GM13976 (cell line): Measurements from ENCODE around the gene THAP7.
"Not testable (repeated sequence)": the region's sequence is repeated elsewhere in the genome, so short reads cannot be mapped to it uniquely, and the experiment has no call there.

Source experiments
- DNase-seq: peaks from one replicate; pipeline ENCODE4 v3.0.0; 2012; ENCODE audit warnings: low spot score
- in situ Hi-C: fragments of 300-500 bp; cut with MboI; formaldehyde crosslinking; loops from one replicate; pipeline ENCODE4 v1.12.0; 2022; ENCODE audit warnings: low sequenced_read_pairs, mixed read lengths, inconsistent platforms; ENCODE audit not compliant: unreplicated experiment
- TF ChIP-seq, protein P1 (sequence below): IDR thresholded peaks from 2 replicates; pipeline ENCODE4 v1.5.1; 2012; ENCODE audit warnings: borderline replicate concordance, mild to moderate bottlenecking; ENCODE audit not compliant: insufficient read depth; ENCODE audit errors: extremely low read depth, missing control alignments, control extremely low read depth

THAP7 gene

GRCh38 chr22:21010426-21011113 lies 8.7 kb upstream of the THAP7 start:
- TF ChIP-seq, protein P1, sequence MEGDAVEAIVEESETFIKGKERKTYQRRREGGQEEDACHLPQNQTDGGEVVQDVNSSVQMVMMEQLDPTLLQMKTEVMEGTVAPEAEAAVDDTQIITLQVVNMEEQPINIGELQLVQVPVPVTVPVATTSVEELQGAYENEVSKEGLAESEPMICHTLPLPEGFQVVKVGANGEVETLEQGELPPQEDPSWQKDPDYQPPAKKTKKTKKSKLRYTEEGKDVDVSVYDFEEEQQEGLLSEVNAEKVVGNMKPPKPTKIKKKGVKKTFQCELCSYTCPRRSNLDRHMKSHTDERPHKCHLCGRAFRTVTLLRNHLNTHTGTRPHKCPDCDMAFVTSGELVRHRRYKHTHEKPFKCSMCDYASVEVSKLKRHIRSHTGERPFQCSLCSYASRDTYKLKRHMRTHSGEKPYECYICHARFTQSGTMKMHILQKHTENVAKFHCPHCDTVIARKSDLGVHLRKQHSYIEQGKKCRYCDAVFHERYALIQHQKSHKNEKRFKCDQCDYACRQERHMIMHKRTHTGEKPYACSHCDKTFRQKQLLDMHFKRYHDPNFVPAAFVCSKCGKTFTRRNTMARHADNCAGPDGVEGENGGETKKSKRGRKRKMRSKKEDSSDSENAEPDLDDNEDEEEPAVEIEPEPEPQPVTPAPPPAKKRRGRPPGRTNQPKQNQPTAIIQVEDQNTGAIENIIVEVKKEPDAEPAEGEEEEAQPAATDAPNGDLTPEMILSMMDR: no peak
- in situ Hi-C loops: no loop called here
- no peak for DNase-seq

GRCh38 chr22:21009638-21010425 lies 7.9 kb upstream of the THAP7 start:
- in situ Hi-C loops: no loop called here
- DNase-seq: no peak
- TF ChIP-seq, protein P1: no peak

DNA sequence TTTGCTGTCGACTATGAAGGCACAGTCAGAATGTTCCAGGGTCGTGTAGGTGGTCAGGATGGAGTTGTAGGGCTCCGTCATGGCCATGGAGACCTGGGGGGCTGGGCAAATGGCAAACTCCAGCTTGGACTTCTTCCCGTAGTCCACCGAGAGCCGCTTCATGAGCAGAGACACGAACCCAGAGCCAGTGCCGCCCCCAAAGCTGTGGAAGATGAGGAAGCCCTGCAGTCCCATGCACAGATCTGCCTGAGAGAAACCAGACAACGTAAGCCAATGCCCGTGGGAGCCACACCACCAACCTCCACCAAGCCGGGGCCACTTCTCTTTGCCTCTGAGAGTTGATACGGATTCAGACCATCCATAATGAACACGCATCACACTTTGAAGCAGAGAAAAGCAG lies 7.3 kb upstream of the THAP7 start:
- DNase-seq, in situ Hi-C loops: not testable (repeated sequence)

GRCh38 chr22:21003782-21004181 lies 1.9 kb upstream of the THAP7 start:
- in situ Hi-C loops: no loop called here
- DNase-seq: no peak
- TF ChIP-seq, protein P1: no peak

DNA sequence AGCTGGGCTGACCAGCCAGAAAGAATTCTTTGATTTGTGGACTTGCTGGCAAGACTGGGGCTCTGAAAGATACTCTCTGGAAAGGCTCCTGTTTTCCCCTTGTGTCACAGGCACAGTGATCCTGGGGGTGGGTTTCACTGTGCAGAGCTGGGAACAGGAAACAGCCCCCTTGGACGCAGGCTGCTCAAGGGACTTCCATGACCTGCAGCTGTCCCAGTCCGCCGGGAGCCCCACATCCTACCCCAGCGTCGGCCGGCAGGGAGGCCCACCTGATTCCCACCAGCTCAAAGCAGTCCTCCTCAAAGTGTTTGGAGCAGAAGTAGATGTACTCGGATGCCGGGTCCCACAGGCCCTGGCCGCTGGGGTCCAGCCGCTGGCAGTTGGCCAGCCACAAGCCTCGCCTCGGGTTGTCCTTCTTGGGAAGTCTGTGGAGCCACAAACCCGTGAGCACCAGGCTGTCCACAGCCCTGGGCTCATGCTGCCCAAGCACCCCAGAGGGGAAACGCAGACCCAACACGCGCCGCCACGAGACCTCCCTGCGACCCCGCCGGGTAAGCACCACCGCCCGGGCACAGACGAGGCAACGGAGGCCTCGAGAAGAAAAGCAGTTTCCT lies 824 bp downstream of the THAP7 start:
- TF ChIP-seq, protein P1: no peak
- in situ Hi-C loops: no loop called here
- no peak for DNase-seq

DNA sequence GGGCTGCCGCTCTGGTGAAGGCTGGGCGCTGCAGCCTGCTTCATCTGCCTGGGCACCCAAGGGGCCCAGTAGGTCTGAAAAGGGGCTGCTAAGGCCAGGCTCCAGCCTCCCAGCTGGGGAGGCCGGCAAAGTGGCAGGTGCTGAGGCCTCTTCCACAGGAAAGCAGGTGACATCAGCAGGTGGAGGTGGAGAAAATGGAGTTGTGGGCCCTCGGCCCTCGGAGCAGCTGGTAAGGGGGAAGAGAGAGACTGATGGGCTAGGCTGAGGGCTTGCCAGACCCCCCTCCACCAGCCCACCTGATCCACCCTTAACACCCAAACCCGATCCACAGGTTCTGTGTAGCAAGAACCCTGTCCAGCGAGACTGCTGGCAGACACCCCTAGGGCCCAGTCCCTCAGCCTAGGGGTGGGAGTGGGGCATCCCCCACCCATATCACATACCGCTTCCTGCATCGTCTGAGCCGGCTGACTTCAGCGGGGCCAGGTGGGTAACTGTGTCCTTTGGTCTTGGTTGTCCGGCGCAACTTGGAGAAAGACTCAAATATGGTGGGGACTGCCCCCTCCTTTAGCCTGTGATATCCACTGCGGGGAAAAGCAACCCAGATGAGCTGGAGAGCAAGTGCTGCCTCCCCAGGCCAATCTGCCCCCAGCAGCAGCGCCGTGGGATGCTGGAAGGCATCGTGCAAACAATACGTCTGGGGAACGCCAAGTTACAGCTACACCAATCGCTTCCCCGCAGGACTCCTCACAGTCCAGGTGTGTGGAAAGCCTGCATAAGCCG lies 1.5 kb downstream of the THAP7 start:
- in situ Hi-C loops: no loop called here
- no peak for DNase-seq

More for the DNA sequence above, 1.5 kb downstream of the THAP7 start:
- TF ChIP-seq, protein P1: no peak
